GM19452 (cell line): ENCODE data around the gene SWAP70.
"Not testable (repeated sequence)": the region's sequence is repeated elsewhere in the genome, so short reads cannot be mapped to it uniquely, and the experiment has no call there.

ENCODE experiments used
- ATAC-seq: cut with Tn5 transposase; IDR thresholded peaks from one replicate; pipeline ENCODE4 v1.9.1; 2021; ENCODE audit not compliant: unreplicated experiment

SWAP70 gene

GRCh38 chr11:9663699-9664275, at the start of gene SWAP70:
TSS of gene SWAP70 (plus strand) at chr11:9664077. CDS start at chr11:9664180, 103 bp downstream.
- peak; percentile 76 for ATAC-seq

DNA sequence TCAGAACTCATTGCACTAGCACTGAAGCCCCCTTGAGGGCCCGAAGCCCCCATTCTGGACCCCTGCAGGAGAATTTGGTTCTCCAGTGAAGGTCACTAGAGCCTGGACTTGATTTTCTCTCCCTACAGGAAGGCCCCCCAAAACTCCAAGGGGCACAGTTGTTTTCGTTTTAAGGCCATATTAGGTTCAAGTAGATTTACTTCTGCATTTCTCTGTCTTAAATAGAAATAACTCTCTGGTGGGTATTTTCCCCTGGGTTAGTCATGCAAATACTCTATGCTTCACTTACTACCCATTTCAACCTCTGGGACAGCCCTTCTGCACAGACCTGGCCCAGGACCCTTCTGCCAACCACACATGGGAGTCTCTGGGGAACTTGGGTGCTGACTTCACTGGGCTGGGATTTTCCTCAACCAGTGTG, 48.8 kb upstream of the SWAP70 start:
- peak; percentile 42 for ATAC-seq

DNA sequence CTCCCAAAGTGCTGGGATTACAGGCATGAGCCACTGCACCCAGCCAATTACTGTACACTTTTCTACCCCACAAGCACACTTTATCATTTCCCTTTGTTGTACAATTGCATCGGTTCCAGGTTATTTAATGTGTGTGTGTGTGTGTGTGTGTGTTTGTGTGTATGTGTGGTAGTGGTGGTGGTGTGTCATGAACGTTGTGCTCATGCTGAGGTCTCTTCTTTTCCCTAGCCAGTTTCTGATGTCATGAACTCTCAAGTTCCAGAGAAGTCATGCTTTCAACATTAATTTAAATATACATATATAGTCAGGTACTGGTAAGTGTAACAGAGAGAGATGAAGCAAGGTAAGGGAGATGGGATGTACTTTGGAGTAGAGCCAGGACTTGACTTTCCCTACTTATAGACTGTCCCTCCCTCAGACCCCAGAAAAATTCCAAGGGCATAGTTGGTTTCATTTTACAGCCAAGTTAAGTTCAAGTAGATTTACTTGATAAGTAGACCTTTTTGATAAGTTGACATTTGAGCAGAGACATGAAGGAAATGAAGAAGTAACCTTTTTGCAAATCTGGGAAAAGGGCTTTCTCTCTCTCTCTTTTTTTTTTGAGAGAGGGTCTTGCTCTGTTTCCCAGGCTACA, 47.7 kb upstream of the SWAP70 start:
- no peak for ATAC-seq

GRCh38 chr11:9616858-9617257, 47.0 kb upstream of the SWAP70 start:
- ATAC-seq: no peak

- no peak for ATAC-seq
These were observed 45.9 kb upstream of the SWAP70 start for GRCh38 chr11:9617940-9618339.

- ATAC-seq: no peak
These were observed 44.9 kb upstream of the SWAP70 start for GRCh38 chr11:9619004-9619403.

GRCh38 chr11:9619971-9620370, 43.9 kb upstream of the SWAP70 start:
- ATAC-seq: no peak

DNA sequence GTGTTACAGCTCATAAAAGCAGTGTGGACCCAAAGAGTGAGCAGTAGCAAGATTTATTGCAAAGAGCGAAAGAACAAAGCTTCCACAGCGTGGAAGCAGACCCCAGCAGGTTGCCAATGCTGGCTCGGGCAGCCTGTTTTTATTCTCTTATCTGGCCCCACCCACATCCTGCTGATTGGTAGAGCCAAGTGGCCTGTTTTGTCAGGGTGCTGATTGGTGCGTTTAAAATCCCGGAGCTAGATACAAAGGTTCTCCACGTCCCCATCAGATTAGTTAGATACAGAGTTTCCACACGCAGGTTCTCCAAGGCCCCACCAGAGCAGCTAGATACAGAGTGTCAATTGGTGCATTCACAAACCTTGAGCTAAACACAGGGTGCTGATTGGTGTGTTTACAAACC, 41.5 kb upstream of the SWAP70 start:
- not testable (repeated sequence) for ATAC-seq

GRCh38 chr11:9623053-9623452, 40.8 kb upstream of the SWAP70 start:
- not testable (repeated sequence) for ATAC-seq

DNA sequence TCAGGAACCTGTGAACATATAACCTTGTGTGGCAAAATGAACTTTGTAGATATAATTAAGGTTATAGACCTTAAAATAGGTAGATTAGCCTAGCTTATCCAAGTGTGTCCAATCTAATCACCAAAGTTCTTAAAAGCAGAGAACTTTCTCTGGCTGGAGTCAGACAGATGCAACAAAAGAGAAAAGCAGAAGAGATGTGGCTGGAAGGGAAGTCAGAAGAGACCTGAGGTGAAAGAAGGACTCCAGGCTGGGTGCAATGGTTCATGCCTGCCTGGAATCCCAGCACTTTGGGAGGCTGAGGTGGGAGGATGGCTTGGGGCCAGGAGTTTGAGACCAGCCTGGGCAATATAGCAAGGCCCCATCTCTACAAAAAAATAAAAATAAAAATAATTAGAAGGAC, 39.4 kb upstream of the SWAP70 start:
- ATAC-seq: no peak

DNA sequence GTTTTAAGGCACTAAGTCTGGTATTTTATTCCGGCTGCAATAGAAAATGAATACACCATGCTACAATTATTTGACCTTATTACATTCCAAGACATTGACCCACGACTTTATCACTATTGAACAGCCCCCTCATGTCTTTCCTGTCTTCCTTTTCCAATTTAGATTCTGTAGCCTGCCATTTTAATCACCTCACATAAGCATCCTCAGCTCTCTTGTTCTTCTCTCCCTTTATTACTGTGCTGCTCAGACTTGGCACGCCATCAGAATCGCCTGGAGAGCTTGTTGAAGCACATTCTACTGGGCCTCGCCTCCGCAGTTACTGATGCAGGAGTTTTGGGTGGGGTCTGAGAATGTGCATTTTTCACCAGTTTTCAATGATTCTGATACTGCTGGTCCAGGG, 38.7 kb upstream of the SWAP70 start:
- ATAC-seq: no peak

- ATAC-seq: no peak
These were observed 38.1 kb upstream of the SWAP70 start for GRCh38 chr11:9625728-9626127.

GRCh38 chr11:9626496-9627394, 37.1 kb upstream of the SWAP70 start:
- ATAC-seq: no peak

DNA sequence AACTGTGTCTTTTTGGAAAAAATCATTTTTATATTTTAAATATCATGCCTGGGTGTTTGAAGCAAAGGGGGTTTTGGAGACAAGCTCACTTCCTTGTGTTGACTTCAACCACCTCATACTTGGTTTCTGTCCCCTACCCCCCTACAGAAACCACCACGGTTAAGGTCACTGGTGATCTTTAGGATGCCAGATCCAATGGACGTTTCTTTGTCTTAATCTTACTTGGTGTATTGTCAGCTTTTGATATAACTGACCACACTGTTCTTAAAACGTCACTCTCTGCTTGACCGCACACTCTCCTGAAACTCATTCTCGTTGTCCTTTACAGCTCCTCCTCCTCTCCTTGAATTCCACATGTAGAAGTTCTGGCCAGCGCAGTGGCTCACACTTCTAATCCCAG, 34.8 kb upstream of the SWAP70 start:
- ATAC-seq: peak; percentile 69

DNA sequence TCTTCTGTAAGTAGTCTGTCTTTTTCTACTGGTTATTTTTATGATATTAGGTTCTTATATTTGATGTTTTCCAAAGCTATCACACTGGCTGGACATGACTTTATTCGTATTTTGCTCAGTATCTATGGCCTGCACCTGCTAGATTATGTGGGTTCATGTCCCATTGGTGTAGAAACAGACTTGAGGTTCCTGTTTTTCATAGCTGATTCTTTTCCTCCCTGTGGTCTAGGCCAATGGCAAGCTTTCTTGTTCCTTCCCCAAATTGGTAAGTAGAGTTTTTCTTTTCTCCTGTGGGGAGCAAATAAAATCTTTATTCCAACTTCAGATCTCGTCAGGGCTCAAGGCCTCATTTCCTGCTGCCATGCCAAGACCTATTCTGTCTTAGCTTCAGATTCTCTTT, 30.2 kb upstream of the SWAP70 start:
- ATAC-seq: no peak

DNA sequence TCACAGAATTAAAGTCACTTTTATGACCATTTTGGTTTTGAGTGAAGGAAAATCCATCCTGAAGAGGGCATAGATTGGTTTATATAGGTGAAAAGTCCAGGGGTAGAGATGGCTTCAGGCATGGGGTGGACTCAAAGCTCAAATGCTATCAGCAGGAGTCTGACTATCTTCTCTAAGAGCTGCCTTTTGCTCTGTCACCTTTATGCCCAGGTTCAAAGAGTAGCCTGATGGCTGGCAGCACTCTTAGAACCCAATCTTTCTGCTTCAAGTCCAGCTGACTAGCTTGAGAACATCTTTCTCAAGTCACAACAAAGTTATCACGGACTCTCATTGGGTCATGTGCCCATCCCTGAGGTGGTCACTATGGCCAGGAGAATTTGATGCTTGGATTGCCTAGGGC, 27.2 kb upstream of the SWAP70 start:
- no peak for ATAC-seq

DNA sequence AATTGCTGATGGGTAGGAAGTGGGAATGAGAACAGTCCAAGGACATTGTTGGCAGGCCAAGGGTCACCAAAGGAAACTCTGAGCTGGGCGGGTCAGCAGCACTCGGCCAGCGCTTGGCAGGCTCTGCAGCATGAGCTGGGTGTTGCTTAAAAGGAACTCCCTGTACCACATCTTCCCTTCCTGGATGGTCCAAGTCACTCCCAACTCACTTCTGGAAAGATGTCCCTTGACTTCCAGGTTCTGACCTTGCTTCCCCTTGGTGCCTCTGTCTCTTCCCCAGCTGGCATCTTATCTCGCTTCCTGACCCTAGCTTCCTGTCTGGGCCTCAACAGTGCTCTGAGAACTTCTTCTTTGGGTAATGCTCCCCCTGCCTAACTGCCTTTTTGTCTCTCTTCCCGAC, 24.8 kb upstream of the SWAP70 start:
- no peak for ATAC-seq

DNA sequence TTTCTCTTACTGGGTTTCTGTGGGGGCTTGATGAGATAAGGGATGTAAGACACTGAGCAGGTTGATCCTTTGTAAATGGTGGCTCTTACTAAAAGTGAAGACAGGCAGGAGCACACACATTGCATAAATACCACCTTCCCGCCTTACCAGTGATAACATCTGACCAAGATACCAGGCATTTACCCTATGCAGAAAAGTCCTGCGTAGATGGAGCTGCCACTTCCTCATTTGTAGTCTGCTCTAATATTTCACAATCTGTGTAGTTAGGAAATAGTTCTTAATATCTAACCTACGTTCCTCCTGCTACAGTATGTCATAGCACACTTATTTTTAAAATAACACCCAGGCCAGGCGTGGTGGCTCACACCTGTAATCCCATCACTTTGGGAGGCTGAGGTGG, 23.9 kb upstream of the SWAP70 start:
- no peak for ATAC-seq

DNA sequence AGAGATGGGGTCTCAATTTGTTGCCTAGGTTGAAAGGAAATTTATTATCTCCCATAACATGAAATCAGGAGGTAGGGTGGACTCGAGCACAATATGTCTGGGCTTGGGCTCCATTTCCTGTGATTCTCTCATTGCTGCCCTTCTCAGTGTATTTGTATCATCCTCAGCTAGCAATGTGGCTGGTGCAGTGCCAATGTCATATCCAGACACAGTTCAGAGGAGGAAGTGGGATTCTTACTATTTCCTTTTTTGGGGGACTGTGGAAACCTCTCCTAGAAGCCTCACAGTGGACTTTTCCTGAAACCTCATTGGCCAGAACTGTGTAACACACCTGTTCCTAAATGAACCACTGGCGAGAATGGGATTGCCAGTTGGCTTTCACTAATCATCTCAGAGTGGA, 21.0 kb upstream of the SWAP70 start:
- no peak for ATAC-seq

DNA sequence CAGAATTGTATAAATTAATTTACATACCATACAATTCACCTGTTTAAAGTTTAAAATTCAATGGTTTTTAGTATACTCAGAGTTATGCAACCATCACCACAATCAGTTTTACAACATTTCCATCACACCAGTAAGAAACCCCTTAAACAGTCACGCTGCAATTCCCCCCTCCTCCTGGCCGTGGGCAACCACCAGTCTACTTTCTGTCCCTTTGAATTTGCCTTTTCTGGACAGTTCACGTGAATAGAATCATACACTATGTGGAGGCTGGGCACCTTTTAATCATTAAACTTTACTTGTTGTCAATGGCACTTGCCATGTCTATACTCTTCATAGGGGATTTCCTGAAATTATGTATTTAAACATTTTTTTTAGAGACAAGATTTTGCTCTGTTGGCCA, 20.1 kb upstream of the SWAP70 start:
- peak; percentile 86 for ATAC-seq

- ATAC-seq: no peak
These were observed 18.0 kb upstream of the SWAP70 start for GRCh38 chr11:9645881-9646280.

DNA sequence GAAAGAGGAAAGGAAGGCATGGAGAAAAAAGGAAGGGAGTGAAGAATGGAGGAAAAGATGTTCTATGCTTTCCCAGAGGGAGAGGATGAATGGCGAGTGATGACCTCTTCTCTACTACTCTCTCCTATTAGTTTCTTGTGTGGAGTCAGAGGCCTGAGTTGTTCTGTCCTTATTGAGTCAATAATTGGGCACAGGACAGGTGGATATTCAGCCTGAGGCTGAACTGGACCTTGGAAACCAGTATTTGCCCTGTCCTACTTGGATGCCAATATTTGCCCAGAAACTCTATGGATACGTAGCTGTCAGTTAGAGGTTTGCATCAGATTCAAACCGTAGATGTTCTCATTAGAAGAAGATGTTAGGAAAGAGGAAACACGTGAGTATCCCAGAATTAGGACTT, 17.6 kb upstream of the SWAP70 start:
- ATAC-seq: no peak
